Hematopoietic multipotent progenitor cell treated with erythropoietin and hydrocortisone succinate and interleukin-3 and kit ligand, for 6 days (in vitro differentiated cells): Measurements from ENCODE around the gene MGAT5B.
"Not testable (repeated sequence)": the region's sequence is repeated elsewhere in the genome, so short reads cannot be mapped to it uniquely, and the experiment has no call there.

Source experiments
- DNase-seq: peaks from one replicate; pipeline ENCODE4 v3.0.0-alpha.2; 2015

MGAT5B gene

GRCh38 chr17:76848670-76849069 is 19.5 kb upstream of the MGAT5B start:
- peak; percentile 90 for DNase-seq

DNA sequence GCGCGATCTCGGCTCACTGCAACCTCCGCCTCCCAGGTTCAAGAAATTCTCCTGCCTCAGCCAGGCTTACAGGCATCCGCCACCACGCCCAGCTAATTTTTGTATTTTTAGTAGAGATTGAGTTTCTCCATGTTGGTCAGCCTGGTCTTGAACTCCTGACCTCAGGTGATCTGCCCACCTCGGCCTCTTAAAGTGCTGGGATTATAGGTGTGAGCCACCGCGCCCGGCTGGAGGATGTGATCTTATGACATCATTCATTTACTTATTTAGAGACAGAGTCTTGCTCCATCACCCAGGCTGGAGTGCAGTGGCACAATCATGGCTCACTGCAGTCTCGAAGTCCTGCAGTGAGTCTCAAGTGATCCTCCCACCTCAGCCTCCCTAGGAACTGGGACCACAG is 19.0 kb upstream of the MGAT5B start:
- DNase-seq: not testable (repeated sequence)

GRCh38 chr17:76852843-76853242 is 15.4 kb upstream of the MGAT5B start:
- DNase-seq: no peak

- DNase-seq: no peak
Observed at GRCh38 chr17:76855105-76855504, 13.1 kb upstream of the MGAT5B start.

- DNase-seq: no peak
Observed at GRCh38 chr17:76862079-76862478, 6.1 kb upstream of the MGAT5B start.

- no peak for DNase-seq
Observed at GRCh38 chr17:76862494-76862893, 5.7 kb upstream of the MGAT5B start.

DNA sequence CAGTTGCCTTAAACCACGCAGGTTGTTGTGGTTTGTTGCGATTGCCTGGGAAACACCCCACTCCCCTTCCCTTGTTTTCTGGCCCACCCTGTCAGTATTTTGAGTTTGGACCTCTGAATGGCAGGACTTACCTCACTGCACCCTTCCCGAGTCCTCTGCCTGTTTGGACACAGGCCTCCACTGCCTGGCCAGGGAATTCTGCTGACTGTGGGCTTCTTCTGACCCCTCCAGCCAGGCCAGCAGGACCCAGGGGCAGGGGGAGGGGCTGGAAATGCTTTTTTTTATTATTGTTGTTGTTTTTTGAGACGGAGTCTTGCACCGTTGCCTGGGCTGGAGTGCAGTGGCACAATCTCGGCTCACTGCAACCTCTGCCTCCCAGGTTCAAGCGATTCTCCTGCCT is 4.2 kb upstream of the MGAT5B start:
- DNase-seq: no peak

- no peak for DNase-seq
Observed at GRCh38 chr17:76865174-76865573, 3.0 kb upstream of the MGAT5B start.

DNA sequence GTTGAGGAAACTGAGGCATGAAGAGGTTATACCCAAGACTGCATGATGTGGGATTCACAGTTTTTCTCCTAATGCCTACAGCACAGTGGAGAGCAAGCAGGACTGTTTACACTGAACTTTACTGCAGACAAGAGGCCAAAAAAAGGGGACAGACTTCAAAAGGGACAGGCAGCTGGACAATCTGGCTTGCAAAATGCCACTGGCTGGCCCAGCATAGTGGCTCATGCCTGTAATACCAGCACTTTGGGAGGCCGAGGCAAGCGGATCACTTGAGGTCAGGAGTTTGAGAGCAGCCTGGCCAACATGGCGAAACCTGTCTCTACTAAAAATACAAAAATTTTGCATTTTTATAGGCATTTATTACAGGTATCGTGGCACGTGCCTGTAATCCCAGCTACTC is 2.0 kb upstream of the MGAT5B start:
- no peak for DNase-seq

DNA sequence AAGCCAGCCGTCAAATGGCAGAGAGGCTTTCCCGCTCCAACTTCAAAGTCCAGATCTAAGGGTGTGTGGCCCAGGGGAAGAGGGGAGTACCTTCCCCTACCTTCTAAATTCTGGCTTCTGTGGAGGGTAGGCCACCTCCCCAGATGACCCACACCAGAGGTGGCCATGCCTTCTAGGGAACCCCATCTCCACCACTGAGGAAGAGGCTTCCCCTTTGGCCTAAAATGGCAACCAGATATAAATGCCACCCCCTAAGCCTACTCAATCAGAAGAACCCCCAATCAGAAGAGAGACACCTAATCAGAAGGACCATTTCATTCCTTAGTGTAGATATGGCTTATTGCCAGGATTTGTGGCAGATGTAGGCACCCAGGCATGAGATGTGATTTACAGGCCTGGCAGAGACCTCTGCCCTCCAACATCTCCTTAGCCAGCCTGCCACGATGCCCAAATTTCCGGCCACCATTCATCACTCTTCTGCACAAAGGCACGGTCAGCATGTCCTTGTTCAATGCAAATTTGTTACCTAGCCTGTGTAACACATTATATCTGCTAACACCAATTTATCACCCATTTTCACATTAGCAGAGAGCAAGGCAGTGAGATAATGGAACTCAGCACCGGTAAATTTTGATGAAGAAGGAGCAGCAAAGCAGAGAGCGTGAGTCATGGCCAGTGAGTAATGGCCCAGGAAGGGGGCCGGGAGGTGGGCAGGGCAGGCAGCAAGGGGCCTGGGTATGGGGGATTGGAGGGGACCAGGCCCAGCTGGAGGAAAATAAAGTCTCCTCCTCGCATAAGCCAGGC is 1.2 kb upstream of the MGAT5B start:
- DNase-seq: peak; percentile 58

GRCh38 chr17:76867578-76868175 is 527 bp upstream of the MGAT5B start:
- DNase-seq: no peak

DNA sequence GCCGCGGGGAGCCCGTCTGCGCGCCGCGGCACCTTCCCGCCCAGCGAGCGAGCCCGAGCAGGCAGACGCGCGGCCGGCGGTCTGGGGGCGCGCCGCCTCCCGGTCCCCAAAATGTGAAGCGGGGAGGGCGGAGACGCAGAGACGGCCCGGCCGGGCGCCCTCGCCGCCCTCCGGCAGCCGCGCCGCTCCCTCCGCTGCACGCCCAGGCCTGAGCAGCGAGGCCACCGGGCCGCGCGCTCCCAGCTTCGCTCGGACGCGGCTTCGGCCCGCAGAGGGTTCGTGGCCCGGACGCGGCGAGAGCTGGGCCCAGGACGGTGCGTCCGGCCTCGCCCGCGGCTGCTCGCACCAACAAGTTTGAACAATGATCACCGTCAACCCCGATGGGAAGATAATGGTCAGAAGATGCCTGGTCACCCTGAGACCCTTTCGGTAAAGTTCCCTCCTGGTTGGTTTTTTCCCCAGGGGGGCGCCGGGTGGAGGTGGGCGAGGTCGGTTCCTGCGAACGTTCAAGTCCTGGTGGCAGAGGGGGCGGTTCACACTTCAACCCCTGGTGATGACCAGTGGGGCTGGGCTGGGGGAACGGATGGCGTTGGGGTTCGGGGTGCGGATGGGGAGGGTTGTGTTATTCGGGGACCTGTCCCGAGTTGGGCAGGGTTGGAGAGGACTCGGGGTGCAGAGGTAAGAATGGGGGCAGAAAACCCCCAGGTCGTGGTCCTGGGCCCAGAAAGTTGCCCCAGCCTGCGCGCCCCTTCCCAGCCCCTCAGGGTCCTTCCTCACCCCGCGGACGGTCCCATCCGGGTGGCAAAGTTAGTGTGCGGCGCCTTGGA is 678 bp downstream of the MGAT5B start:
- no peak for DNase-seq

GRCh38 chr17:76869496-76870376 is 1.5 kb downstream of the MGAT5B start:
- DNase-seq: no peak

DNA sequence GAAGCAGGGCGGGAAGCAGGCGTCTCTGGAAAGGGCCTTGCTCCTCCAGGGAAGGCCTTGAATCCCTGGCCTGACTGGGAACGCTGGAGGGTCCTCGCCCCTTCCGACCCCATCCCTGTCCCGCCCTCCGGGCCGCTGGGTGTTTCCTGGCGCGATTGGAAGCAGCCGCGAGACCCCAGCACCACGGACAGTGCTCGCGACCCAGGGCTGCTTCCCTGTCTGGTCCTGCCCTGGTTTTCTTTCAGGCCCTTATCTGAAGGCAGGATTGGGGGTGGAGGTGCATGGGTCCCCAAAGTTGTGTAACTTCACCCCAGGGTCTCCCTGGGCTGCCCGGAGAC is 2.1 kb downstream of the MGAT5B start:
- DNase-seq: peak; percentile 46

DNA sequence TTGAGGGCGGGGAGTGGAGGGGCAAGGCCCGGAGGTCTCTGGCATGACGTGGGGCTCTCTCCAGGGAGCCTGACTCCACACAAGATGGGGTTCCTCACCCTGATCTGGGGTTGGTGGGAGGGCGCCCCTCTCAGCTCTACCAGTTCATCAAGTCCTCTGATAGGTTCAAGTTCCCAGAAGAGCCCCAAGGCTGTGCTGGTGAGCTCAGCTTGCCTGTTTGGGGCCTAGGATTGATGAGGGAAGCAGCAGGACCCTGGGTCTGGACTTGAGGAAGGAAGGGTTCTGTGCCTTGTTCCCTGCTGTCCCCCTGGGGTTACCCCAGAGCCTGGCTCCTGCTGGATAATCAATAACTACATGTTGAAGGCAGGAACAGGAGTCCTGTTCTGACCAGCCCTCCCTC is 3.5 kb downstream of the MGAT5B start:
- DNase-seq: no peak

GRCh38 chr17:76872221-76872873 is 4.1 kb downstream of the MGAT5B start:
- DNase-seq: peak; percentile 60

- DNase-seq: no peak
Observed at GRCh38 chr17:76872874-76873221, 4.6 kb downstream of the MGAT5B start.

GRCh38 chr17:76873856-76874255 is 5.7 kb downstream of the MGAT5B start:
- DNase-seq: no peak

DNA sequence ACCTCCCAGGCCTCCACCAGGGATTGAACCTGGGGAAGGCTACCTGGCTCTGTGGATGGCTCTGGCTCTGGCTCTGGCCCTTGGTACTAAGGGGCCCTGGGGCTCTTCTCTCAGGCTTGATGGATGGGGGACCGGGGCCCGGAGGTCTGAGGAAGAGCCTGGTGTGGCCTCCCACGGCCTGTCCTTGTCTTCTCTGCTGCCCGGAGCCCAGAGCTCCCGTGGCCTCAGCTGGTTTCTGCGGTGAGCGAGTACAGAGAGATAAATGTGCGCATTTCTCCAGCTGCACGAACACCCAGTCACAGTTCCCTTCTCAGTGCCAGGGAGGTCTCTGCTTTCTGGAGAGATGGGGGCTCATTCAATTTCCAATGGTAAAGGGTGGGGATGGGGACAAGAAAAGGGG is 9.2 kb downstream of the MGAT5B start:
- DNase-seq: no peak

DNA sequence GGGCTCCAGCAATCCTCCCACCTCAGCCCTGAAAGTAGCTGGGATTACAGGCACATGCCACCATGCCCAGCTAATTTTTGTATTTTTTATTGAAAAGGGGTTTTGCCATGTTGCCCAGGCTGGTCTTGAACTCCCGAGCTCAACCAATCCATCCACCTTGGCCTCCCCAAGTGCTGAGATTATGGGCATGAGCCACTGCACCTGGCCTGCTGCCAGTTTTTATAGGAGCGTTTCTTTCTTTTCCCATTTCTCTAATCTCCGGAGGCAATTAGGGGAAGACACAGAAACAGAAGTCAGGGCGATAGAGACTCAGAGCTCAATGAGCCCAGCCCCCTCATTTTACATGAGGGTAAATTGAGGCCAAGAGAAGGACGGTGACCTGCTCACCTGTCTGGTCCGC is 10.4 kb downstream of the MGAT5B start:
- DNase-seq: no peak

DNA sequence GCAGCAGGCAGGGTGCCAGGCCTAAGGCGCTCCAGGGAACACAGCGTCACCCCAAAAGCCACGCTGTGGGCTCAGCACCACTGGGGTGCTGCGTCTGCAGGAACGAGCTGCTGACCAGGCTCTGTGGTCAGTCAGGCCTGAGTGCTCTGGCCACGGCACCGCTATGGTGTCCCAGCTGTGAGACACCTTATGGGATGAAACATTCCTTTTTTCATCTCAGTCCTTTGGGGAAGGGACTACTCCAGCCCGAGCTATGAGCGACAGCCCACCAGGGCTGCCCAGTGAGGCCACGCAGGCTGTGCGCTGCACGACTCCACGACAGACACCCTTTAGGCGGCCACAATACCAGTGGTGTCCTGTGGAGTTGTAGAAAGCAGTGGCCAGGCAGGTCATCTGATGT is 11.1 kb downstream of the MGAT5B start:
- no peak for DNase-seq

GRCh38 chr17:76879691-76880090 is 11.5 kb downstream of the MGAT5B start:
- no peak for DNase-seq

DNA sequence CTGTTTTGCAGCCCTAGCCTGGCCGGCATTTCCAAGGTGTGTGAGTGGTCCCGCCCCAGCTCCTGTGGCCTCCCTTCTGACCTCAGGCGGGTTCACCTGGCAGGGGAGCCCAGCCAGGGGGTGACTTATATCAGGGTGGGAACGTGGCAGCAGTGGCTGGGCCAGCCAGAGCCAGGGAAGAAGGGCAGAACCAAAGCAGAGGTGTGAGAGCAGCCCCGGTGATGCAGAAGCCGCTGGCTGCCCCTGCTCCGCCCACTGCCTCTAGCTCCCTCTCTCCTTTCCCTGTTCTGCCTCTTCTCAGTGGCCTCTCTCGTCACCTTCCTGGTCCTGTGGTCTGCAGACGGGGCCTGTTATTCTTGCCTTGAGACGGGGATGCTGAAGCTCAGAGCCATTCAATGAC is 12.1 kb downstream of the MGAT5B start:
- no peak for DNase-seq
